Subcutaneous adipose tissue (tissue), 4 donors: ENCODE measurements around the gene ATP8A2. TPM values are rescaled to one million over a fixed set of nuclear protein-coding genes. Genes with fewer than 3 reads are reported as not detected.

ENCODE experiments used
- total RNA-seq, 4 donors: library from RNA; depleted of rRNA; stranded (reverse); fragments of >200 nt; gene quantifications; one replicate each; pipeline ENCODE4 v1.1.0, GENCODE V29; 2016
- TF ChIP-seq, protein P1 (sequence below): fragments of 450-650 bp; IDR thresholded peaks from one replicate; pipeline ENCODE4 v1.5.1; 2016; ENCODE audit warnings: low read depth, mild to moderate bottlenecking, control low read depth, antibody characterized with exemption, moderate library complexity

Gene ATP8A2
- total RNA-seq, 4 donors from 2014 or later: under 0.01 to 0.17 TPM; not detected in 2

DNA sequence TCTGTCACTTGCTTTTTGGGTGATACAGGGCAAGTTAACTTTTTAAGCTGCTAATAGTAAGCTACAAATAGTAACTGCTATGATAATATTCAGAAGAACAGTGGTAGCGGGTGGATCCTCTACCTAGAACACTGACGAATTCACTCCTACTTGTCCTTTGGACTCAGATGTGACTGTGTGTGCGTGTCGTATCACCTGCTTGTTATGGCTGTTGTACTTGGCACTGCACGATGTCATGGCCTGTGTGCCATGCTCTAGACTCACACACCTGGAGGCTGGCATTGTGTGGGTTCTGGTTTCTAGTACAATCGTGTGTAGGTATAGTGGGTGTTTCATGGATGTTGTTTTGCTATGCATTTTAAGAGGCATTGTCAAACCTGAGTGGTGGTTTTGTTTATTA lies 130.8 kb downstream of the ATP8A2 start:
- TF ChIP-seq, protein P1, sequence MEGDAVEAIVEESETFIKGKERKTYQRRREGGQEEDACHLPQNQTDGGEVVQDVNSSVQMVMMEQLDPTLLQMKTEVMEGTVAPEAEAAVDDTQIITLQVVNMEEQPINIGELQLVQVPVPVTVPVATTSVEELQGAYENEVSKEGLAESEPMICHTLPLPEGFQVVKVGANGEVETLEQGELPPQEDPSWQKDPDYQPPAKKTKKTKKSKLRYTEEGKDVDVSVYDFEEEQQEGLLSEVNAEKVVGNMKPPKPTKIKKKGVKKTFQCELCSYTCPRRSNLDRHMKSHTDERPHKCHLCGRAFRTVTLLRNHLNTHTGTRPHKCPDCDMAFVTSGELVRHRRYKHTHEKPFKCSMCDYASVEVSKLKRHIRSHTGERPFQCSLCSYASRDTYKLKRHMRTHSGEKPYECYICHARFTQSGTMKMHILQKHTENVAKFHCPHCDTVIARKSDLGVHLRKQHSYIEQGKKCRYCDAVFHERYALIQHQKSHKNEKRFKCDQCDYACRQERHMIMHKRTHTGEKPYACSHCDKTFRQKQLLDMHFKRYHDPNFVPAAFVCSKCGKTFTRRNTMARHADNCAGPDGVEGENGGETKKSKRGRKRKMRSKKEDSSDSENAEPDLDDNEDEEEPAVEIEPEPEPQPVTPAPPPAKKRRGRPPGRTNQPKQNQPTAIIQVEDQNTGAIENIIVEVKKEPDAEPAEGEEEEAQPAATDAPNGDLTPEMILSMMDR: no peak

DNA sequence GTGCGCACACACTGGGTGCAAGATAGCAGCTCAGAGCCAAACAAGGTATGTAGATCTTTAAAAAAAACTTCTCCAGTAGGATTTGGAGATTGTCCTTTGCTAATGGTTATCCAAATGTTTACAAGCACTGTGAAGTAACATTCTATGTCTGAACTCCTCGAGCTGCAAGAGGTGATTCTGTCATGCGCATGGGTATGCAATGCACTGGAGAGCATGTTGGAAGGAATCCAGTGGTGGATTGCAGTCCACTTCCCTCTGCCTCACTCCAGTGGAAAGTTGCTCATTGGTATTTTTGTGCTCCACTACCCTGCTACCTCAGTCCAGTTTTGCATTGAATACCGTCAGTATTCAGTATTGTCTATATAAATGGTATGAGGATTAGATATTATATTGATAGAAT lies 132.1 kb downstream of the ATP8A2 start:
- TF ChIP-seq, protein P1: no peak

DNA sequence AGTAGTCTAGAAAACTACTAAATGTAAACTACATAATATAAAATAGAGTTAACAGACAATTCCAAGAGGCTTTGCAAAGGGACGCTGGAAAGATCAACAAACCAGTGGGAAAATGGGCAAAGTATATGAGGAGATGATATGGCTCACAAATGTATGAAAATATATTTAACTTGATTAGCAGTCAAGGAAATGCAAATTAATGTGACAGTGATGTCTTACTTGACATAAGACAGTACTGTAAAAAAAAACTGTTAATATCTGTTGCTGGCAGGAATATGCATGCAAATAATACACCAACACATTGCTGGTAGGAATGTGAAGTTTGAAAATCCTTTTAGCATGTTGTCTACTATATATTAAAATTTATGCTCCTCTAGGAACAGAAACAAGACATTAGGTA lies 136.1 kb downstream of the ATP8A2 start:
- TF ChIP-seq, protein P1: no peak

DNA sequence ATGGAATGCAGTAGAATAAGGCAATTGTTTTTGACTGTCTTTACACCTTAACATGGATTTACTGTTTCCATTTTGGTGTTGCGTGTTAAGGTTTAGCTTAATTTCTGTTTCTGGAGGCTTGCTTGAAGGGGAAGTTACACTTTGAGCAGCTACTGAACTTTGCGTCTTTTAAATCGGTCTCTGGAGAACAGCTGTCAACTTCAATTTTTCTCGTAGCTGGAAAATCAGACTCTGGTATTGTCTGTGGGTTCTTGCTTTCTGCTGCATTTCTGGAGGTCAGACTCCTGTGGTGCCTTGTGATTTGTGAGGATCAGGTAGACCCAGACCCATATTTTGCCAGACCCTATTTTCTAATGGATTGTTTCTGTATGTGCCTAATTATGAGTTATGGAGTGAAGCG lies 146.7 kb downstream of the ATP8A2 start:
- TF ChIP-seq, protein P1: no peak

DNA sequence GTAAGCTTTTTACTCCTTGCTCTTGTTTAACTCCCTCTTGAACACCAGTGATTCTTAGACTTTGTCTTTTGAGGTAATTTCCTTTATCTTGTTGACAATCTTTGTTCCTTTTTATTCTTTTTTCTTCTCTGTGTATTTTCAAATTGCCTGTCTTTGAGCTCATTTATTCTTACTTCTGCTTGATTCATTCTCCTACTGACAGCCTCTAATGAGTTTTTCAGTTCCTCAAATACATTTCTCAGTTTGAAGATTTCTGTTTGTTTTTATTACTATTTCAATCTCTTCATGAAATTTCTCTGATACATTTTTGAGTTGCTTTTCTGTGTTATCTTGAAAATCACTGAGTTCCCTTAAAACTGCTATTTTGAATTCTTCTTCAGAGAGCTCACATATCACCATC lies 154.1 kb downstream of the ATP8A2 start:
- TF ChIP-seq, protein P1: no peak

DNA sequence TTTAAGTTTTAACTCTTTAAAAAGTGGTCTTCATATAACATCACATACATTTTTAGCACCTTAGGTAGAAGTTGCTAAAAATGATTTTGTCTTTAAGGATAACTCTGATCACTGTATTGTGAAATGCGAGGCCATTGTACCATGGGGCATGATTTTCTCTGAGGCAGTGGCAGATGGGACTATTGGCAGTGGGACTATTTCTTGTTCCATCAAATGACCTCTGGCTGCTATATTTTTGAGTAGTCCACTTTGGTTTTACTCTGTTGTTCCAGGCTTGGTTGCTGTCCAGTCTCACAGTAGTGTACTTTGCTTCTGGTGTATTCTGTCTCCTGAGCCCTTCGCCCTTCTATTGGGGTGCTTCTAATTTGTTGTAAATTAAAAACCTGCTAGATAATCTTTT lies 156.5 kb downstream of the ATP8A2 start:
- TF ChIP-seq, protein P1: no peak

DNA sequence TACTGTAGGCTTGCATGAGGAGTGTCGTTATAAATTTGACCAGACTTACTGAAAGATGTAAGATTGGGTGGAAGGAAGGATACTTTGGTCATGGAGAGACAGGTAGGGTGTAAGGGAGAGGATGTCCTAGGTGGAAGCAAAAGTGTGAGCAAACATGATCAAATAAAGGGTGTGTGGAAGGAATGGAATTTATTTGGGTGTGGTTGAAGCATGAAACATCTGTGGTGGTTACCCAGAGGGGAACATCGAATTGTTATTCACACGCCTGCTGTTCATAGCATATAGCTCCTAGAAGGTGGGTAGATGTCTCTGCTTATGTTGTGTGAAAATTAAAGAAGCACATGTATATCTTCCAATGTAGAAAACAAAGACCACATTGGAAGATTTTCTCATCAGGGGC lies 157.7 kb downstream of the ATP8A2 start:
- TF ChIP-seq, protein P1: no peak
